Measurements from ENCODE around the gene TSHZ3. TPM values are rescaled to one million over a fixed set of nuclear protein-coding genes. Genes with fewer than 3 reads are reported as not detected.

Gene TSHZ3
- polyA plus RNA-seq, 1 experiment, result 5.1 TPM

GRCh38 chr19:31352782-31353651 is 3.8 kb upstream of the TSHZ3 start:
- CTCF ChIA-PET, result no interaction called here
- Histone ChIP-seq H3K4me3 (ENCODE audit: low read depth, low read length) (no peak overlapping the region), H3K27me3 (ENCODE audit: control insufficient read depth, insufficient read depth, low read length) (no peaks in the 10 kb centered on the region; the same call in 1 of the 2 replicates), H3K36me3 (ENCODE audit: control insufficient read depth, insufficient read depth, low read length) (no peaks in the 10 kb centered on the region; the same call in 1 of the 2 replicates)
- DNase-seq (ENCODE audit: low read depth), result no peak
- POLR2A ChIA-PET, result no interaction called here
- no peak for TF ChIP-seq CTCF (IDR thresholded peaks at IDR 0.05; ENCODE audit: insufficient read depth, low read depth, low read length)

GRCh38 chr19:31352296-31352781 is 3.1 kb upstream of the TSHZ3 start:
- no peak for TF ChIP-seq CTCF (IDR thresholded peaks at IDR 0.05; ENCODE audit: insufficient read depth, low read depth, low read length)
- Histone ChIP-seq H3K4me3 (ENCODE audit: low read depth, low read length) (no peak overlapping the region), H3K36me3 (ENCODE audit: control insufficient read depth, insufficient read depth, low read length) (no peaks in the 10 kb centered on the region; the same call in 1 of the 2 replicates), H3K27me3 (ENCODE audit: control insufficient read depth, insufficient read depth, low read length) (no peaks in the 10 kb centered on the region; the same call in 1 of the 2 replicates)
- DNase-seq (ENCODE audit: low read depth), result no peak
- CTCF ChIA-PET, result interaction anchor here (0.9 kb wide), 1 partner anchor 298 kb away, joined by 3 read pairs; no protein-coding TSS in a partner anchor
- POLR2A ChIA-PET, result no interaction called here

GRCh38 chr19:31351855-31352195 is 2.6 kb upstream of the TSHZ3 start:
- DNase-seq (ENCODE audit: low read depth), result no peak
- ChIA-PET POLR2A (no interaction called here), CTCF (interaction anchor here (0.9 to 1.6 kb wide), 2 partner anchors 197 to 297 kb away, joined by 3 to 4 read pairs; no protein-coding TSS in a partner anchor)
- Histone ChIP-seq H3K36me3 (ENCODE audit: control insufficient read depth, insufficient read depth, low read length) (no peaks in the 10 kb centered on the region; the same call in 1 of the 2 replicates), H3K4me3 (ENCODE audit: low read depth, low read length) (peak overlapping the region; percentile 85), H3K27me3 (ENCODE audit: control insufficient read depth, insufficient read depth, low read length) (no peaks in the 10 kb centered on the region; the same call in 1 of the 2 replicates)
- no peak for TF ChIP-seq CTCF (IDR thresholded peaks at IDR 0.05; ENCODE audit: insufficient read depth, low read depth, low read length)

- no peaks in the 10 kb centered on the region; the same call in 1 of the 2 replicates for H3K27me3 ChIP-seq (ENCODE audit: control insufficient read depth, insufficient read depth, low read length)
- no peak for DNase-seq (ENCODE audit: low read depth)
- no peaks in the 10 kb centered on the region; the same call in 1 of the 2 replicates for H3K36me3 ChIP-seq (ENCODE audit: control insufficient read depth, insufficient read depth, low read length)
- ChIA-PET POLR2A (no interaction called here), CTCF (interaction anchor here (0.9 to 1.6 kb wide), 2 partner anchors 198 to 296 kb away, joined by 3 to 4 read pairs; no protein-coding TSS in a partner anchor)
- peak overlapping the region; percentile 85 for H3K4me3 ChIP-seq (ENCODE audit: low read depth, low read length)
- no peak for TF ChIP-seq CTCF (IDR thresholded peaks at IDR 0.05; ENCODE audit: insufficient read depth, low read depth, low read length)
Measured at GRCh38 chr19:31351056-31351854, 2.0 kb upstream of the TSHZ3 start.

GRCh38 chr19:31350693-31351055 is 1.4 kb upstream of the TSHZ3 start:
- CTCF ChIA-PET, result interaction anchor here (1.1 to 1.6 kb wide), 2 partner anchors 20 to 198 kb away, joined by 3 to 4 read pairs; no protein-coding TSS in a partner anchor

More at GRCh38 chr19:31350693-31351055, 1.4 kb upstream of the TSHZ3 start:
- no peaks in the 10 kb centered on the region; the same call in 1 of the 2 replicates for H3K36me3 ChIP-seq (ENCODE audit: control insufficient read depth, insufficient read depth, low read length)
- TF ChIP-seq CTCF (IDR thresholded peaks at IDR 0.05; ENCODE audit: insufficient read depth, low read depth, low read length), result no peak
- H3K4me3 ChIP-seq (ENCODE audit: low read depth, low read length), result peak overlapping the region; percentile 85
- no peak for DNase-seq (ENCODE audit: low read depth)
- H3K27me3 ChIP-seq (ENCODE audit: control insufficient read depth, insufficient read depth, low read length), result no peaks in the 10 kb centered on the region; the same call in 1 of the 2 replicates
- POLR2A ChIA-PET, result no interaction called here

Measured in BJ (cell line).